ENCODE measurements around the gene SMO. TPM values are rescaled to one million over a fixed set of nuclear protein-coding genes. Genes with fewer than 3 reads are reported as not detected.

The SMO gene
- total and polyA plus RNA-seq, 2 experiments from 2014 or later, result 25.5 to 46.2 TPM

DNA sequence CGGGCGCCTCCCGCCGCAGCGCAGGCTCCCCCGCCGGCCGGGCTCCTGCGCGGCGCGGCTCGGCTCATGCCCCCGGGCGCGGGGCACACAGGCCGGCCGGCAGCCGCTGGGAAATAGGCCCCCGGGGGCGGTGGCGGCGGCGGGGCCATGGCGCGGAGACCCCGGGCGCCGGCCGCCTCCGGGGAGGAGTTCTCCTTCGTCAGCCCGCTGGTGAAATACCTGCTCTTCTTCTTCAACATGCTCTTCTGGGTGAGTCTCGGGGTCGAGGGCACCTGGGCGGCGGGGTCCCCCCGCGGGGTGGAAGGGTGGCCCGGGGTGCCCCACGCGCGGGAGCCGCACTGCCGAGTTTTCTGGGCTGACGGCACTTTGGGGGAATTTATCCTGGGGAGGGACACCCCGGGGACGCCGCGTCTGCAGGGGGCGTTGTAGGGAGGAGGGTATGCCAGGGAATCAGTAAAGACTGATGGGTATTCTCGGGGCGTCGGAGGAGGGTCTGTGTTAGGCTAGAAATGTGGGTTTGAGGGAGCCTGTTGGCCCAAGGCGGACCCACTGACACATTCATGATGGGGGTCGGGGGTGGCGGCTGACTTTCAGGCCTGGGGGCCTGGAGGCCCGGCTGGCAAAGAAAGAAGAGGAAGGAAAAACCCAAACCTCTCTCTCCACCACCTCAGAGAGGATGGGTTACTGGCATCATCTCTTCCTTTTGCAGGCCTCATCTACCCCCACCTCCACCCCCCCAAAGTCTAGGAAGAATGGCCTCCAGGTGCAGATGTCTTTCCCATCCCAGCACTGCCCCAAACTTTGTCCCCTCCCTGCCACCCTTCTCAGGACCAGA, 43.4 kb upstream of the SMO start:
- peak overlapping the region; percentile 49 for H3K4me3 ChIP-seq
- no peak for DNase-seq (ENCODE audit: low spot score)
- H2AFZ ChIP-seq, result no peak overlapping the region
- WGBS (ENCODE audit: low lambda C conversion rate, missing lambda C conversion rate), result 29% methylated on average over 17 of the region's 58 CpGs
- no peaks in the 10 kb centered on the region for H3K9me2 ChIP-seq (replicated peaks; ENCODE audit: insufficient read depth)
- H3K36me3 ChIP-seq (replicated peaks; ENCODE audit: insufficient read depth, low read depth), result no peaks in the 10 kb centered on the region
- no peaks in the 10 kb centered on the region for H3K9me3 ChIP-seq (ENCODE audit: low read depth)
- H3K79me2 ChIP-seq, result no peaks in the 10 kb centered on the region
- H3K27me3 ChIP-seq, result peaks cover 33% of the 10 kb centered on the region
- no peak overlapping the region for H3K27ac ChIP-seq
- H4K20me1 ChIP-seq (ENCODE audit: insufficient read depth, poor library complexity, severe bottlenecking), result no peaks in the 10 kb centered on the region
- H3K4me2 ChIP-seq, result peak overlapping the region; percentile 95
- no peak for TF ChIP-seq EZH2 (IDR thresholded peaks at IDR 0.05; ENCODE audit: borderline replicate concordance)
- TF ChIP-seq, protein P1, sequence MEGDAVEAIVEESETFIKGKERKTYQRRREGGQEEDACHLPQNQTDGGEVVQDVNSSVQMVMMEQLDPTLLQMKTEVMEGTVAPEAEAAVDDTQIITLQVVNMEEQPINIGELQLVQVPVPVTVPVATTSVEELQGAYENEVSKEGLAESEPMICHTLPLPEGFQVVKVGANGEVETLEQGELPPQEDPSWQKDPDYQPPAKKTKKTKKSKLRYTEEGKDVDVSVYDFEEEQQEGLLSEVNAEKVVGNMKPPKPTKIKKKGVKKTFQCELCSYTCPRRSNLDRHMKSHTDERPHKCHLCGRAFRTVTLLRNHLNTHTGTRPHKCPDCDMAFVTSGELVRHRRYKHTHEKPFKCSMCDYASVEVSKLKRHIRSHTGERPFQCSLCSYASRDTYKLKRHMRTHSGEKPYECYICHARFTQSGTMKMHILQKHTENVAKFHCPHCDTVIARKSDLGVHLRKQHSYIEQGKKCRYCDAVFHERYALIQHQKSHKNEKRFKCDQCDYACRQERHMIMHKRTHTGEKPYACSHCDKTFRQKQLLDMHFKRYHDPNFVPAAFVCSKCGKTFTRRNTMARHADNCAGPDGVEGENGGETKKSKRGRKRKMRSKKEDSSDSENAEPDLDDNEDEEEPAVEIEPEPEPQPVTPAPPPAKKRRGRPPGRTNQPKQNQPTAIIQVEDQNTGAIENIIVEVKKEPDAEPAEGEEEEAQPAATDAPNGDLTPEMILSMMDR (IDR thresholded peaks at IDR 0.05; ENCODE audit: poor library complexity), result peak; percentile 41
- H3K4me1 ChIP-seq (ENCODE audit: insufficient read depth), result peaks cover 8% of the 10 kb centered on the region

- no peak for DNase-seq (ENCODE audit: low spot score)
These were observed 42.0 kb upstream of the SMO start for GRCh38 chr7:129146237-129146979.

DNA sequence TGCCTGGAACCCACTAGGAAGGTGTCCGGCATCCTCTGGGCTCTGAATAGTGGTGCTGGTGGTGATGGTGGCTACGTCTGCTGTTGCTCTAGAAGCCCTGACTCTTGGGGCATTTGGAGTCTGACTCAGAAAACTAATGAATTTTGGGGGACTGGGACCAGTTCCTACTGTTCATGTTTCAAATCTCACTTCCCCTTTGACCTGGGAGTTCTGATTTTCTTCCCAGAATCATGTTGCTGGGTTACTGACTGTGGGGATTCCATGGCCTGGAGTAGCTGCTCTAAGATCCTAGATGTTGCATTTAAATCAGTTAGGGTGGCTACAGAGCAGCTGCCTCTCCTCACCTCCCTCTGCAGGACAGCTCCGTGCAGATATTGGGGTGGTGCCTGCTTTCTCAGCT, 40.7 kb upstream of the SMO start:
- Histone ChIP-seq H3K36me3 (replicated peaks; ENCODE audit: insufficient read depth, low read depth) (no peaks in the 10 kb centered on the region), H3K27me3 (peaks cover 26% of the 10 kb centered on the region), H3K4me3 (no peak overlapping the region), H3K9me3 (ENCODE audit: low read depth) (no peaks in the 10 kb centered on the region), H4K20me1 (ENCODE audit: insufficient read depth, poor library complexity, severe bottlenecking) (no peaks in the 10 kb centered on the region), H3K4me2 (no peak overlapping the region), H3K27ac (no peak overlapping the region), H2AFZ (no peak overlapping the region), H3K4me1 (ENCODE audit: insufficient read depth) (peaks cover 11% of the 10 kb centered on the region), H3K79me2 (no peaks in the 10 kb centered on the region), H3K9me2 (replicated peaks; ENCODE audit: insufficient read depth) (no peaks in the 10 kb centered on the region)
- TF ChIP-seq, protein P1 (IDR thresholded peaks at IDR 0.05; ENCODE audit: poor library complexity), result no peak
- TF ChIP-seq EZH2phosphoT487 (IDR thresholded peaks at IDR 0.05; ENCODE audit: low read depth, severe bottlenecking, unreplicated experiment) (no peak), EZH2 (IDR thresholded peaks at IDR 0.05; ENCODE audit: borderline replicate concordance) (no peak)
- WGBS (ENCODE audit: low lambda C conversion rate, missing lambda C conversion rate), result 84% methylated on average over 3 of the region's 3 CpGs
- no peak for DNase-seq (ENCODE audit: low spot score)

More at GRCh38 chr7:129146237-129146979, 42.0 kb upstream of the SMO start:
- Histone ChIP-seq H3K79me2 (no peaks in the 10 kb centered on the region), H4K20me1 (ENCODE audit: insufficient read depth, poor library complexity, severe bottlenecking) (no peaks in the 10 kb centered on the region), H3K9me3 (ENCODE audit: low read depth) (no peaks in the 10 kb centered on the region), H3K4me2 (no peak overlapping the region), H3K9me2 (replicated peaks; ENCODE audit: insufficient read depth) (no peaks in the 10 kb centered on the region), H2AFZ (no peak overlapping the region), H3K4me3 (no peak overlapping the region), H3K27ac (no peak overlapping the region), H3K27me3 (peaks cover 33% of the 10 kb centered on the region), H3K4me1 (ENCODE audit: insufficient read depth) (peaks cover 11% of the 10 kb centered on the region), H3K36me3 (replicated peaks; ENCODE audit: insufficient read depth, low read depth) (no peaks in the 10 kb centered on the region)
- WGBS (ENCODE audit: low lambda C conversion rate, missing lambda C conversion rate), result 85% methylated on average over 8 of the region's 8 CpGs
- TF ChIP-seq, protein P1 (IDR thresholded peaks at IDR 0.05; ENCODE audit: poor library complexity), result no peak
- TF ChIP-seq EZH2 (IDR thresholded peaks at IDR 0.05; ENCODE audit: borderline replicate concordance) (no peak), EZH2phosphoT487 (IDR thresholded peaks at IDR 0.05; ENCODE audit: low read depth, severe bottlenecking, unreplicated experiment) (no peak)

Data from hepatocyte (in vitro differentiated cells).